ENCODE results near the gene DLGAP5. TPM values are rescaled to one million over a fixed set of nuclear protein-coding genes. Genes with fewer than 3 reads are reported as not detected.

The DLGAP5 gene
- total and polyA plus RNA-seq, 2 of the 13 experiments (the other 11 are each of a cell fraction or from before 2014, with no cell fraction given), result 7.7 to 55.8 TPM

DNA sequence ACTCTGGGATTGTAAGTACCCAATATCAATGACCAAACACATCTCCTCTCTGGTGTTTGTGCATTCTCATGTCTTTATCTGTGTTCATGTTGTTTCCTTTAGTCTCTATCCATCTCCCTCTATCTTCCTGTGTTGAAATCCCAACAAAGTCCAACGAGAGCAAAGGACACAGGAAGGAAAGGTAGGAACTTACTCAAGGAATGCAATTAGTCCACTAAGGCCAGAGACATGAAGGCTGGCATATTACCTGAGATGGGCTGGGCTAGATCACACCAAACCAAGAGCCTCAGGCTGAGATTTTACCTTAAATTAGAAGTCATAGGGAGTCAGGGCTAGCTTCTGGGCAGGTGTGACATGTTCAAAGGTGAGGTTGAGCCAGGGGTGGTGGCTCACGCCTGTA is 76.7 kb downstream of the DLGAP5 start (continued):
- TF ChIP-seq, protein P1, sequence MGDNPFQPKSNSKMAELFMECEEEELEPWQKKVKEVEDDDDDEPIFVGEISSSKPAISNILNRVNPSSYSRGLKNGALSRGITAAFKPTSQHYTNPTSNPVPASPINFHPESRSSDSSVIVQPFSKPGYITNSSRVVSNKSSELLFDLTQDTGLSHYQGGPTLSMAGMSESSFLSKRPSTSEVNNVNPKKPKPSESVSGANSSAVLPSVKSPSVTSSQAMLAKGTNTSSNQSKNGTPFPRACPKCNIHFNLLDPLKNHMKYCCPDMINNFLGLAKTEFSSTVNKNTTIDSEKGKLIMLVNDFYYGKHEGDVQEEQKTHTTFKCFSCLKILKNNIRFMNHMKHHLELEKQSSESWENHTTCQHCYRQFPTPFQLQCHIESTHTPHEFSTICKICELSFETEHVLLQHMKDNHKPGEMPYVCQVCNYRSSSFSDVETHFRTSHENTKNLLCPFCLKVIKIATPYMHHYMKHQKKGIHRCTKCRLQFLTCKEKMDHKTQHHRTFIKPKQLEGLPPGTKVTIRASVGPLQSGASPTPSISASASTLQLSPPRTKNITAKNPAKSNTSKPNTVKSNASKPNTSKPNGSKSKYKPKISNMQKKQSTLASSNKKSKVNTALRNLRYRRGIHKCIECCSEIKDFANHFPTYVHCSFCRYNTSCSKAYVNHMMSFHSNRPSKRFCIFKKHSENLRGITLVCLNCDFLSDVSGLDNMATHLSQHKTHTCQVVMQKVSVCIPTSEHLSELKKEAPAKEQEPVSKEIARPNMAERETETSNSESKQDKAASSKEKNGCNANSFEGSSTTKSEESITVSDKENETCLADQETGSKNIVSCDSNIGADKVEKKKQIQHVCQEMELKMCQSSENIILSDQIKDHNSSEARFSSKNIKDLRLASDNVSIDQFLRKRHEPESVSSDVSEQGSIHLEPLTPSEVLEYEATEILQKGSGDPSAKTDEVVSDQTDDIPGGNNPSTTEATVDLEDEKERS (CRISPR knock-in tag; IDR thresholded peaks at IDR 0.05), result peak; percentile 38; the same call in 1 of the 2 replicates
- TF ChIP-seq HDAC1 (CRISPR knock-in tag; IDR thresholded peaks at IDR 0.05) (0 out of 2 replicates have a peak, but pooled peaks have one; percentile 11), ZNF644 (CRISPR knock-in tag; IDR thresholded peaks at IDR 0.05; ENCODE audit: low read depth) (0 out of 2 replicates have a peak, but pooled peaks have one; percentile 15), ETV5 (CRISPR knock-in tag; IDR thresholded peaks at IDR 0.05; ENCODE audit: borderline replicate concordance) (peak; percentile 88), ZSCAN22 (CRISPR knock-in tag; IDR thresholded peaks at IDR 0.05) (no peak), NR2F6 (IDR thresholded peaks at IDR 0.05) (no peak), NR2F6 (CRISPR knock-in tag; IDR thresholded peaks at IDR 0.05) (0 out of 2 replicates have a peak, but pooled peaks have one; percentile 8), ZNF672 (CRISPR knock-in tag; IDR thresholded peaks at IDR 0.05) (no peak), ZSCAN30 (CRISPR knock-in tag; IDR thresholded peaks at IDR 0.05) (no peak), ZBTB1 (CRISPR knock-in tag; IDR thresholded peaks at IDR 0.05; ENCODE audit: borderline replicate concordance) (no peak), DPF2 (CRISPR knock-in tag; IDR thresholded peaks at IDR 0.05; ENCODE audit: borderline replicate concordance, low read depth) (peak; percentile 56; the same call in 1 of the 2 replicates), CEBPG (CRISPR knock-in tag; IDR thresholded peaks at IDR 0.05) (peak; percentile 71), ELF3 (CRISPR knock-in tag; IDR thresholded peaks at IDR 0.05) (0 out of 2 replicates have a peak, but pooled peaks have one; percentile 47), PHB2 (IDR thresholded peaks at IDR 0.05; ENCODE audit: partially characterized antibody) (no peak), ZNF331 (CRISPR knock-in tag; IDR thresholded peaks at IDR 0.05) (no peak), RCOR2 (CRISPR knock-in tag; IDR thresholded peaks at IDR 0.05) (peak; percentile 64; the same call in 1 of the 2 replicates)
- TF ChIP-seq, protein P2, sequence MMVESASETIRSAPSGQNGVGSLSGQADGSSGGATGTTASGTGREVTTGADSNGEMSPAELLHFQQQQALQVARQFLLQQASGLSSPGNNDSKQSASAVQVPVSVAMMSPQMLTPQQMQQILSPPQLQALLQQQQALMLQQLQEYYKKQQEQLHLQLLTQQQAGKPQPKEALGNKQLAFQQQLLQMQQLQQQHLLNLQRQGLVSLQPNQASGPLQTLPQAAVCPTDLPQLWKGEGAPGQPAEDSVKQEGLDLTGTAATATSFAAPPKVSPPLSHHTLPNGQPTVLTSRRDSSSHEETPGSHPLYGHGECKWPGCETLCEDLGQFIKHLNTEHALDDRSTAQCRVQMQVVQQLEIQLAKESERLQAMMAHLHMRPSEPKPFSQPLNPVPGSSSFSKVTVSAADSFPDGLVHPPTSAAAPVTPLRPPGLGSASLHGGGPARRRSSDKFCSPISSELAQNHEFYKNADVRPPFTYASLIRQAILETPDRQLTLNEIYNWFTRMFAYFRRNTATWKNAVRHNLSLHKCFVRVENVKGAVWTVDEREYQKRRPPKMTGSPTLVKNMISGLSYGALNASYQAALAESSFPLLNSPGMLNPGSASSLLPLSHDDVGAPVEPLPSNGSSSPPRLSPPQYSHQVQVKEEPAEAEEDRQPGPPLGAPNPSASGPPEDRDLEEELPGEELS (CRISPR knock-in tag; IDR thresholded peaks at IDR 0.05), result peak; percentile 57
- TF ChIP-seq, protein P3, sequence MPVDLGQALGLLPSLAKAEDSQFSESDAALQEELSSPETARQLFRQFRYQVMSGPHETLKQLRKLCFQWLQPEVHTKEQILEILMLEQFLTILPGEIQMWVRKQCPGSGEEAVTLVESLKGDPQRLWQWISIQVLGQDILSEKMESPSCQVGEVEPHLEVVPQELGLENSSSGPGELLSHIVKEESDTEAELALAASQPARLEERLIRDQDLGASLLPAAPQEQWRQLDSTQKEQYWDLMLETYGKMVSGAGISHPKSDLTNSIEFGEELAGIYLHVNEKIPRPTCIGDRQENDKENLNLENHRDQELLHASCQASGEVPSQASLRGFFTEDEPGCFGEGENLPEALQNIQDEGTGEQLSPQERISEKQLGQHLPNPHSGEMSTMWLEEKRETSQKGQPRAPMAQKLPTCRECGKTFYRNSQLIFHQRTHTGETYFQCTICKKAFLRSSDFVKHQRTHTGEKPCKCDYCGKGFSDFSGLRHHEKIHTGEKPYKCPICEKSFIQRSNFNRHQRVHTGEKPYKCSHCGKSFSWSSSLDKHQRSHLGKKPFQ (CRISPR knock-in tag; IDR thresholded peaks at IDR 0.05; ENCODE audit: insufficient replicate concordance), result peak; percentile 36
- TF ChIP-seq, protein P4, sequence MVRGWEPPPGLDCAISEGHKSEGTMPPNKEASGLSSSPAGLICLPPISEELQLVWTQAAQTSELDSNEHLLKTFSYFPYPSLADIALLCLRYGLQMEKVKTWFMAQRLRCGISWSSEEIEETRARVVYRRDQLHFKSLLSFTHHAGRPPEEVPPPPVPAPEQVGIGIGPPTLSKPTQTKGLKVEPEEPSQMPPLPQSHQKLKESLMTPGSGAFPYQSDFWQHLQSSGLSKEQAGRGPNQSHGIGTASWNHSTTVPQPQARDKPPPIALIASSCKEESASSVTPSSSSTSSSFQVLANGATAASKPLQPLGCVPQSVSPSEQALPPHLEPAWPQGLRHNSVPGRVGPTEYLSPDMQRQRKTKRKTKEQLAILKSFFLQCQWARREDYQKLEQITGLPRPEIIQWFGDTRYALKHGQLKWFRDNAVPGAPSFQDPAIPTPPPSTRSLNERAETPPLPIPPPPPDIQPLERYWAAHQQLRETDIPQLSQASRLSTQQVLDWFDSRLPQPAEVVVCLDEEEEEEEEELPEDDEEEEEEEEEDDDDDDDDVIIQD (CRISPR knock-in tag; IDR thresholded peaks at IDR 0.05; ENCODE audit: low read depth), result peak; percentile 57; the same call in 1 of the 2 replicates
- TF ChIP-seq, protein P5, sequence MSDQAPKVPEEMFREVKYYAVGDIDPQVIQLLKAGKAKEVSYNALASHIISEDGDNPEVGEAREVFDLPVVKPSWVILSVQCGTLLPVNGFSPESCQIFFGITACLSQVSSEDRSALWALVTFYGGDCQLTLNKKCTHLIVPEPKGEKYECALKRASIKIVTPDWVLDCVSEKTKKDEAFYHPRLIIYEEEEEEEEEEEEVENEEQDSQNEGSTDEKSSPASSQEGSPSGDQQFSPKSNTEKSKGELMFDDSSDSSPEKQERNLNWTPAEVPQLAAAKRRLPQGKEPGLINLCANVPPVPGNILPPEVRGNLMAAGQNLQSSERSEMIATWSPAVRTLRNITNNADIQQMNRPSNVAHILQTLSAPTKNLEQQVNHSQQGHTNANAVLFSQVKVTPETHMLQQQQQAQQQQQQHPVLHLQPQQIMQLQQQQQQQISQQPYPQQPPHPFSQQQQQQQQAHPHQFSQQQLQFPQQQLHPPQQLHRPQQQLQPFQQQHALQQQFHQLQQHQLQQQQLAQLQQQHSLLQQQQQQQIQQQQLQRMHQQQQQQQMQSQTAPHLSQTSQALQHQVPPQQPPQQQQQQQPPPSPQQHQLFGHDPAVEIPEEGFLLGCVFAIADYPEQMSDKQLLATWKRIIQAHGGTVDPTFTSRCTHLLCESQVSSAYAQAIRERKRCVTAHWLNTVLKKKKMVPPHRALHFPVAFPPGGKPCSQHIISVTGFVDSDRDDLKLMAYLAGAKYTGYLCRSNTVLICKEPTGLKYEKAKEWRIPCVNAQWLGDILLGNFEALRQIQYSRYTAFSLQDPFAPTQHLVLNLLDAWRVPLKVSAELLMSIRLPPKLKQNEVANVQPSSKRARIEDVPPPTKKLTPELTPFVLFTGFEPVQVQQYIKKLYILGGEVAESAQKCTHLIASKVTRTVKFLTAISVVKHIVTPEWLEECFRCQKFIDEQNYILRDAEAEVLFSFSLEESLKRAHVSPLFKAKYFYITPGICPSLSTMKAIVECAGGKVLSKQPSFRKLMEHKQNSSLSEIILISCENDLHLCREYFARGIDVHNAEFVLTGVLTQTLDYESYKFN (CRISPR knock-in tag; conservative IDR thresholded peaks at IDR 0.05), result peak; percentile 74
